Measurements from ENCODE around the gene MXD1.

DNA sequence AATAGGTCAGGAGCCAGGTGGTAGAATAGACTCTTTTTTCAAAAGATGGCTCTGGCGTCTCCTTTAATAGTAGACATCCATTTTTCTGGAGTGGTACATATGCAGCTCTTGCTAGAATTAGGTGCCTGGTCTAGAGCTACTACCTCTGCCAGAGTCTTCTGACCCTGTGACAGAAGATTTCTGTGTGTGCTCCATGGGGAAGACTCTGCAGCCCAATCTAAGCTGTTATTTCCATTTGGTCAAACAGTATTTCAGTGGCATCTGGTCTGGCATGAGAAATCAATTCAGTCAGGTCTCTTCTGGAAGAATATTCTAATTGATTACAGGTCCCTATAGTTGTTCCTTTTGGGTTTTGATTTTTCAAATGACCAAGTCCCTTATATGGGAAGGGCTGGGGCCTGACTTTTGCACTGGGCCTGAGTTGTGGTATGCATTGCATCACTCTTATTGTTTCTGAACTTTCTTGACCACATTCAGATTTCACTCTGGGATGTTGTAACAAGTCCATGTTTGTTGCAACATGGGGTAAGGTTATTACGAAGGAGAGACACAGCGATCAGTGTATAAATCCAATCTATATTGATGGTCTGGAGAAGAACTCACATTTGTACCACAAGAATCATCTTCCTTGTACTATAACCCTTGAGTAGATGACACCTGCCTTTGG is 12.1 kb downstream of the MXD1 start:
- no peak for TF ChIP-seq EZH2phosphoT487 (IDR thresholded peaks at IDR 0.05; ENCODE audit: unreplicated experiment)
- TF ChIP-seq, protein P1, sequence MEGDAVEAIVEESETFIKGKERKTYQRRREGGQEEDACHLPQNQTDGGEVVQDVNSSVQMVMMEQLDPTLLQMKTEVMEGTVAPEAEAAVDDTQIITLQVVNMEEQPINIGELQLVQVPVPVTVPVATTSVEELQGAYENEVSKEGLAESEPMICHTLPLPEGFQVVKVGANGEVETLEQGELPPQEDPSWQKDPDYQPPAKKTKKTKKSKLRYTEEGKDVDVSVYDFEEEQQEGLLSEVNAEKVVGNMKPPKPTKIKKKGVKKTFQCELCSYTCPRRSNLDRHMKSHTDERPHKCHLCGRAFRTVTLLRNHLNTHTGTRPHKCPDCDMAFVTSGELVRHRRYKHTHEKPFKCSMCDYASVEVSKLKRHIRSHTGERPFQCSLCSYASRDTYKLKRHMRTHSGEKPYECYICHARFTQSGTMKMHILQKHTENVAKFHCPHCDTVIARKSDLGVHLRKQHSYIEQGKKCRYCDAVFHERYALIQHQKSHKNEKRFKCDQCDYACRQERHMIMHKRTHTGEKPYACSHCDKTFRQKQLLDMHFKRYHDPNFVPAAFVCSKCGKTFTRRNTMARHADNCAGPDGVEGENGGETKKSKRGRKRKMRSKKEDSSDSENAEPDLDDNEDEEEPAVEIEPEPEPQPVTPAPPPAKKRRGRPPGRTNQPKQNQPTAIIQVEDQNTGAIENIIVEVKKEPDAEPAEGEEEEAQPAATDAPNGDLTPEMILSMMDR (conservative IDR thresholded peaks at IDR 0.05; ENCODE audit: low read depth in 2 of 2), result no peak

All from GM23338 (cell line).